Tibial artery (tissue), 4 donors: ENCODE results near the gene OXTR.

Source experiments
- DNase-seq, 2 donors: peaks; one replicate each; pipeline ENCODE4 v3.0.0-alpha.2; 2019
- H3K27ac ChIP-seq, 2 donors: fragments of 200-600 bp; sonication (generic) in 1 of 2; 1 replicate in 1 of 2; 2 replicates in 1 of 2; pipeline ENCODE4 v1.5.1; 2018 to 2019; ENCODE audit warnings: mild to moderate bottlenecking in 1 of 2
- H3K27me3 ChIP-seq, 2 donors: fragments of 200-600 bp; sonication (generic) in 1 of 2; one replicate each; pipeline versions ENCODE4 v1.5.1 to v1.6.0; 2016 to 2019
- H3K36me3 ChIP-seq, 3 donors: fragments of 200-600 bp; sonication (generic) in 2 of 3; one replicate each; pipeline ENCODE4 v1.5.1; 2016 to 2019; ENCODE audit warnings: mild to moderate bottlenecking in 2 of 3
- H3K4me1 ChIP-seq, 4 donors: fragments of 200-600 bp; sonication (generic) in 2 of 4; 1 replicate in 3 of 4; 2 replicates in 1 of 4; pipeline ENCODE4 v1.5.1; 2016 to 2019
- H3K4me3 ChIP-seq, 2 donors: fragments of 200-600 bp; sonication (generic) in 1 of 2; 1 replicate in 1 of 2; 2 replicates in 1 of 2; pipeline ENCODE4 v1.5.1; 2018 to 2019; ENCODE audit warnings: mild to moderate bottlenecking in 2 of 2
- H3K9me3 ChIP-seq, 3 donors: fragments of 200-600 bp; sonication (generic) in 1 of 3; one replicate each; pipeline ENCODE4 v1.5.1; 2016 to 2019
- intact Hi-C: fragments of 100-400 bp; cut with DNase I; formaldehyde crosslinking; loops from one replicate; pipeline ENCODE4 v1.15.0; 2023; ENCODE audit warnings: low total_unique reads
- TF ChIP-seq, protein P1 (sequence below), 2 experiments: fragments of 200-600 bp in 1 of 2; fragments of 450-650 bp in 1 of 2; IDR thresholded peaks; one replicate each; pipeline ENCODE4 v1.5.1; 2017 to 2019; ENCODE audit warnings: antibody characterized with exemption in 2 of 2, mild to moderate bottlenecking in 1 of 2, moderate library complexity in 1 of 2

Gene OXTR

DNA sequence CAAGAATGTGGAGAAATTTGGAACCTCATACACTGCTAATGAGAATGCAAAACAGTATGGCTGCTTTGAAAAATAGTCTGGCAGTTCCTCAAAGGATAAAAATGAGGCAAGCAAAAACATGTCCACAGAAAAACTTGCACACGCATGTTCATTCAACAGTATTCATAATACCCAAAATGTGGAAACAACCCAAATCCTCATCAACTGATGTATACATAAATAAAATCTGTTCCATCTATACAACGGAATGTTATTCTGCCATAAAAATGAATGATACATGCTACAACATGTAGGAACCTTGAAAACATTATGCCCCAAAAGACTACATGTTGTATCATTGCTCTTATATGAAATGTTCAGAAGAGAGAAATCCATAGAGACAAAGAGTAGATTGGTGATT lies 36.4 kb upstream of the OXTR start:
- H3K4me1 ChIP-seq: no peaks in the 10 kb centered on the region
- no peak for DNase-seq
- H3K27me3 ChIP-seq: no peaks in the 10 kb centered on the region
- H3K36me3 ChIP-seq: no peaks in the 10 kb centered on the region
- no peak overlapping the region for H3K4me3 ChIP-seq
- TF ChIP-seq, protein P1, sequence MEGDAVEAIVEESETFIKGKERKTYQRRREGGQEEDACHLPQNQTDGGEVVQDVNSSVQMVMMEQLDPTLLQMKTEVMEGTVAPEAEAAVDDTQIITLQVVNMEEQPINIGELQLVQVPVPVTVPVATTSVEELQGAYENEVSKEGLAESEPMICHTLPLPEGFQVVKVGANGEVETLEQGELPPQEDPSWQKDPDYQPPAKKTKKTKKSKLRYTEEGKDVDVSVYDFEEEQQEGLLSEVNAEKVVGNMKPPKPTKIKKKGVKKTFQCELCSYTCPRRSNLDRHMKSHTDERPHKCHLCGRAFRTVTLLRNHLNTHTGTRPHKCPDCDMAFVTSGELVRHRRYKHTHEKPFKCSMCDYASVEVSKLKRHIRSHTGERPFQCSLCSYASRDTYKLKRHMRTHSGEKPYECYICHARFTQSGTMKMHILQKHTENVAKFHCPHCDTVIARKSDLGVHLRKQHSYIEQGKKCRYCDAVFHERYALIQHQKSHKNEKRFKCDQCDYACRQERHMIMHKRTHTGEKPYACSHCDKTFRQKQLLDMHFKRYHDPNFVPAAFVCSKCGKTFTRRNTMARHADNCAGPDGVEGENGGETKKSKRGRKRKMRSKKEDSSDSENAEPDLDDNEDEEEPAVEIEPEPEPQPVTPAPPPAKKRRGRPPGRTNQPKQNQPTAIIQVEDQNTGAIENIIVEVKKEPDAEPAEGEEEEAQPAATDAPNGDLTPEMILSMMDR (IDR thresholded peaks at IDR 0.05): no peak
- intact Hi-C loops: no loop called here
- peaks cover 0 to 6% (median 0%) of the 10 kb centered on the region in 3 donors for H3K9me3 ChIP-seq
- no peak overlapping the region for H3K27ac ChIP-seq

DNA sequence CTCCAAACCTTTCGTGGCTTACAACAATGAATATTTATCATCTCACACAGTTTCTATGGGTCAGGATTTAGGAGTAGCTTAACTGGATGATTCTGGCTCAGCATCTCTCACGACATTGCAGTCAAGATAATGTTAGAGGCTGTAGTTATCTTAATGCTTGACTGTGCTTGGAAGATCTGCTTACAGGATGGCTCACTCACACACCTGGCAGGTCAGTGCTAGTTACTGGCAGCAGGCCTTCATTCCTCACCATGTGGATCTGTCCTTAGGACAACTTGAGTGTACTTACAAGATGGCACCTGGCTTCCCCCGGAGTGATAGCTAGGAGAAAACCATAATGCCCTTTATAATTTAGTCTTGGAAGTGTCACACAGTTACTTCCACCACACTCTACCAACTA lies 32.8 kb upstream of the OXTR start:
- intact Hi-C loops: no loop called here
- no peaks in the 10 kb centered on the region for H3K27me3 ChIP-seq
- H3K4me1 ChIP-seq: no peaks in the 10 kb centered on the region
- no peak for DNase-seq
- H3K27ac ChIP-seq: no peak overlapping the region
- H3K9me3 ChIP-seq: peaks cover 0 to 17% (median 0%) of the 10 kb centered on the region in 3 donors
- no peak overlapping the region for H3K4me3 ChIP-seq
- TF ChIP-seq, protein P1 (IDR thresholded peaks at IDR 0.05): no peak
- H3K36me3 ChIP-seq: no peaks in the 10 kb centered on the region

DNA sequence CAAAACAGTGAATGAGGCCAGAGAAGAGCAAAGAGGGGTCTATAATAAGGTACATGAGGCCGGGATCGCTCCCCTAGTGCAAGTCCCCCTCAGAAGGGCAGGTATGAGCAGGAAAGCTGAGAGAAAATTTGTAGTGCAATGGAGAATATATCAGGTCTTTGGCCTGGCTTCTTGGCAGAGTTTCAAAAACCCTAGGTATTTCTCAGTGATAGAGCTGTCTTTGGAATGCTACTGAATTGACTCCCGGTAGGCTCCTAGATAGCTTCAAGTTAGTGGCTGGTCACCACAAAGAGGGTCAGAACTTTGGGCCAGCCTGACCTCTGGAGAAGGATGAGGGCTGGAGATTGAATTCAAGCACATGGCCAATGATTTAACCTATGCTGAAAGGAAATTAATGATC lies 30.6 kb upstream of the OXTR start:
- TF ChIP-seq, protein P1 (IDR thresholded peaks at IDR 0.05): no peak
- Histone ChIP-seq H3K4me3 (no peak overlapping the region), H3K36me3 (no peaks in the 10 kb centered on the region), H3K27me3 (no peaks in the 10 kb centered on the region), H3K4me1 (no peaks in the 10 kb centered on the region), H3K9me3 (peaks cover 0 to 17% (median 0%) of the 10 kb centered on the region in 3 donors), H3K27ac (no peak overlapping the region)
- DNase-seq: no peak
- intact Hi-C loops: no loop called here

DNA sequence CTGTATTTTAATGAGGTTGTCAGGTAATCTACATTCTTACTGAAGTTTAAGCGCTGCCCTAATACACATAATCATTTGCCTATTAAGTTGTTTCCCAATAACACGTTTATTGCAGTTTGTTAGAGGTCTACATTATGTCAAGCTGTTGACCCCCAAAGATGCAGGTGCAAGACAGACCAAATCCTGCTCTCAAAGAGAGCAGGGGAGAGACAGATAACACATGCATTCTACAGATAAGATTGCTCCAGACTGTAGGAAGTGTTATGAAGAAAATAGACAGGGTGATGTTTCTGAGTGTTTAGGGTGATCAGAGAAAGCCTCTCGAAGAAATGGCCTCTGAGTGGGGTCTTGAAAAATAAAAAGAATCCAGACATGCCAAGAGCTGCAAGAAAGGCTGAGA lies 24.8 kb upstream of the OXTR start:
- no peaks in the 10 kb centered on the region for H3K27me3 ChIP-seq

DNA sequence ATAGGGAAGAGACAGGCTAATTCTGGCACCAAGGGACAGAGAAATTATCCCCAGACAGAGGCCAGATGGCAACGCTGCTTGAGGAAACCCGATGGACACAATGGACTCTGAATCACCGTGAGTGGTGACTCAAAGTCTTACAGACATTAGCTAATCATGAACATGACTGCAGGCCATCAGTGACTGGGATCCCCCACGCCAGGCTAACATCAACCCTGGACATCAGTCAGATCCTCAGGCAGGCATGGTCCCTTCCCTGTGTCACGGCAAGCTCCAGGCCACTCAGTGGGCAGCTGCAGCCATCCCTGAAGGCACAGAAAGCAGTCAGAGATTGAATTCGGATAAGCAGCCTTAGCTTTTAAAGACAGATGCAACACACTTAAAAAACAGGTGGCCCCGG lies 23.8 kb upstream of the OXTR start:
- peaks cover 0 to 4% (median 3%) of the 10 kb centered on the region in 3 donors for H3K9me3 ChIP-seq
- H3K27ac ChIP-seq: no peak overlapping the region
- peaks cover 0 to 5% (median 0%) of the 10 kb centered on the region in 3 donors for H3K36me3 ChIP-seq
- H3K27me3 ChIP-seq: no peaks in the 10 kb centered on the region
- DNase-seq: no peak
- no peak overlapping the region for H3K4me3 ChIP-seq
- intact Hi-C loops: no loop called here
- TF ChIP-seq, protein P1 (IDR thresholded peaks at IDR 0.05): no peak
- H3K4me1 ChIP-seq: no peaks in the 10 kb centered on the region

More for the DNA sequence above, 24.8 kb upstream of the OXTR start:
- Histone ChIP-seq H3K36me3 (no peaks in the 10 kb centered on the region), H3K4me3 (no peak overlapping the region), H3K9me3 (peaks cover 0 to 4% (median 3%) of the 10 kb centered on the region in 3 donors), H3K27ac (no peak overlapping the region), H3K4me1 (no peaks in the 10 kb centered on the region)
- TF ChIP-seq, protein P1 (IDR thresholded peaks at IDR 0.05): no peak
- DNase-seq: no peak
- intact Hi-C loops: no loop called here

DNA sequence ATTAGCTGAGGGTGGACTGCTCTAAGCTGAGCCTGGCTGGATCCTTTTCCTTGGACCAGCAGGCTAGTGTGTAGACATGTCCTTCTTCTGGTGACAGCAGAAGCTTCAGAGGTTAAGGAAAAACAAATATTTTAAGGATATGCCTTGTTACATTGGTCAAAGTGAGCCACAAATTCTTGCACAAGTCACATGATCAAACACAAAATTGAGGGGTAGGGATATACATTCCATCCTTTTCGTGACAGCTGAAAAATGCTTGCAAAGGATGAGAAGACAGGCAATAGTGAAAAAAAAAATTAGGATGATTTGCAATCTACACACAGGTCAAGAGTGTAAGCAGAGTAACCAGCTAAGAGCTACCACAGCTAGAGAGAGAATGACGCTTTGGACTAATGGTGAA lies 21.1 kb upstream of the OXTR start:
- Histone ChIP-seq H3K27ac (no peak overlapping the region), H3K27me3 (no peaks in the 10 kb centered on the region), H3K4me1 (no peaks in the 10 kb centered on the region), H3K36me3 (peaks cover 0 to 5% (median 0%) of the 10 kb centered on the region in 3 donors), H3K4me3 (no peak overlapping the region), H3K9me3 (peaks cover 0 to 9% (median 4%) of the 10 kb centered on the region in 3 donors)
- DNase-seq: no peak
- TF ChIP-seq, protein P1 (IDR thresholded peaks at IDR 0.05): no peak
- intact Hi-C loops: no loop called here
